Measurements from ENCODE around the gene ZNF785. TPM values are rescaled to one million over a fixed set of nuclear protein-coding genes. Genes with fewer than 3 reads are reported as not detected.

ZNF785 gene
- total and polyA plus RNA-seq, 2 of the 13 experiments (the other 11 are each of a cell fraction or from before 2014, with no cell fraction given): 0.01 TPM; not detected in 1

DNA sequence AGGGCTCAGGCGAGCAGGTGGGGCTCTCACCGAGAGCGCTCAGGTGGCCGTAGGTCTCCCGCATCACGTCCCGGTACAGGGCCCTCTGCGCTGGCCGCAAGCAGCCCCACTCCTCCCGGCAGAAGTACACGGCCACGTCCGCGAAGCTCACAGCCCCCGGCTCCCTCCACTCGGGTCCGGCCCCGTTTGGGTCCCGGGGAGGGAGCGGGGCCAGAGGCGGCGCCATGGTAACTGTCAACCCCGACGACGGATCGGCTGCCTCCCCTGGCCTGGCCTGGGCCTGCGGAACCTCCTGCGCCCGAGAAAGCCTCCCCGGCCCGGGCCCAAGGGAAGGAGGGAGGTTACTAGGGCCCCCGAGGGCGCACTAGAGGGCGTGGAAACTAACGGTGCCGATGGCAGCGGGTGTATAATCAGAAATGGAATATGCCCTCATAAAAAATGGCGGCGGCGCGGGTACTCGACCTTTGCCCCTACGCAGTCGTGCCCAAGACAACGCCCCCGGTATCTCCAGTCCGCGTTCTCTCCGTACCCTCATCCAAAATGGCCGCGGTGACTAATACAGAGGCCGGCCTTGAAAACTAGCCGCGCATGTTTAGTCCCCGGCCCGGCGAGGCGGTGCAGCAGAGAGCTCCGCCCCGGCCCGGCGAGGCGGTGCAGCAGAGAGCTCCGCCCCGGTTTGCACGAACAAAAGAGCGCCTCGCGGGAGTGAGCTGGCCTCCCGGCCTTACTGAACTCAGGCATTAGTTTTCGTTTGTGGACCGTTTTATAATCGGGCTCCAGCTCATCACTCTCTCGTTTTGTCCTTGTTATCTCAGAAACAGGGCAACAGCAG lies 27.3 kb downstream of the ZNF785 start, which contains the start of gene ZNF764 (continued):
- TF ChIP-seq SIX4 (CRISPR knock-in tag; IDR thresholded peaks at IDR 0.05): no peak; the same call in 1 of the 2 replicates
- TF ChIP-seq, protein P1, sequence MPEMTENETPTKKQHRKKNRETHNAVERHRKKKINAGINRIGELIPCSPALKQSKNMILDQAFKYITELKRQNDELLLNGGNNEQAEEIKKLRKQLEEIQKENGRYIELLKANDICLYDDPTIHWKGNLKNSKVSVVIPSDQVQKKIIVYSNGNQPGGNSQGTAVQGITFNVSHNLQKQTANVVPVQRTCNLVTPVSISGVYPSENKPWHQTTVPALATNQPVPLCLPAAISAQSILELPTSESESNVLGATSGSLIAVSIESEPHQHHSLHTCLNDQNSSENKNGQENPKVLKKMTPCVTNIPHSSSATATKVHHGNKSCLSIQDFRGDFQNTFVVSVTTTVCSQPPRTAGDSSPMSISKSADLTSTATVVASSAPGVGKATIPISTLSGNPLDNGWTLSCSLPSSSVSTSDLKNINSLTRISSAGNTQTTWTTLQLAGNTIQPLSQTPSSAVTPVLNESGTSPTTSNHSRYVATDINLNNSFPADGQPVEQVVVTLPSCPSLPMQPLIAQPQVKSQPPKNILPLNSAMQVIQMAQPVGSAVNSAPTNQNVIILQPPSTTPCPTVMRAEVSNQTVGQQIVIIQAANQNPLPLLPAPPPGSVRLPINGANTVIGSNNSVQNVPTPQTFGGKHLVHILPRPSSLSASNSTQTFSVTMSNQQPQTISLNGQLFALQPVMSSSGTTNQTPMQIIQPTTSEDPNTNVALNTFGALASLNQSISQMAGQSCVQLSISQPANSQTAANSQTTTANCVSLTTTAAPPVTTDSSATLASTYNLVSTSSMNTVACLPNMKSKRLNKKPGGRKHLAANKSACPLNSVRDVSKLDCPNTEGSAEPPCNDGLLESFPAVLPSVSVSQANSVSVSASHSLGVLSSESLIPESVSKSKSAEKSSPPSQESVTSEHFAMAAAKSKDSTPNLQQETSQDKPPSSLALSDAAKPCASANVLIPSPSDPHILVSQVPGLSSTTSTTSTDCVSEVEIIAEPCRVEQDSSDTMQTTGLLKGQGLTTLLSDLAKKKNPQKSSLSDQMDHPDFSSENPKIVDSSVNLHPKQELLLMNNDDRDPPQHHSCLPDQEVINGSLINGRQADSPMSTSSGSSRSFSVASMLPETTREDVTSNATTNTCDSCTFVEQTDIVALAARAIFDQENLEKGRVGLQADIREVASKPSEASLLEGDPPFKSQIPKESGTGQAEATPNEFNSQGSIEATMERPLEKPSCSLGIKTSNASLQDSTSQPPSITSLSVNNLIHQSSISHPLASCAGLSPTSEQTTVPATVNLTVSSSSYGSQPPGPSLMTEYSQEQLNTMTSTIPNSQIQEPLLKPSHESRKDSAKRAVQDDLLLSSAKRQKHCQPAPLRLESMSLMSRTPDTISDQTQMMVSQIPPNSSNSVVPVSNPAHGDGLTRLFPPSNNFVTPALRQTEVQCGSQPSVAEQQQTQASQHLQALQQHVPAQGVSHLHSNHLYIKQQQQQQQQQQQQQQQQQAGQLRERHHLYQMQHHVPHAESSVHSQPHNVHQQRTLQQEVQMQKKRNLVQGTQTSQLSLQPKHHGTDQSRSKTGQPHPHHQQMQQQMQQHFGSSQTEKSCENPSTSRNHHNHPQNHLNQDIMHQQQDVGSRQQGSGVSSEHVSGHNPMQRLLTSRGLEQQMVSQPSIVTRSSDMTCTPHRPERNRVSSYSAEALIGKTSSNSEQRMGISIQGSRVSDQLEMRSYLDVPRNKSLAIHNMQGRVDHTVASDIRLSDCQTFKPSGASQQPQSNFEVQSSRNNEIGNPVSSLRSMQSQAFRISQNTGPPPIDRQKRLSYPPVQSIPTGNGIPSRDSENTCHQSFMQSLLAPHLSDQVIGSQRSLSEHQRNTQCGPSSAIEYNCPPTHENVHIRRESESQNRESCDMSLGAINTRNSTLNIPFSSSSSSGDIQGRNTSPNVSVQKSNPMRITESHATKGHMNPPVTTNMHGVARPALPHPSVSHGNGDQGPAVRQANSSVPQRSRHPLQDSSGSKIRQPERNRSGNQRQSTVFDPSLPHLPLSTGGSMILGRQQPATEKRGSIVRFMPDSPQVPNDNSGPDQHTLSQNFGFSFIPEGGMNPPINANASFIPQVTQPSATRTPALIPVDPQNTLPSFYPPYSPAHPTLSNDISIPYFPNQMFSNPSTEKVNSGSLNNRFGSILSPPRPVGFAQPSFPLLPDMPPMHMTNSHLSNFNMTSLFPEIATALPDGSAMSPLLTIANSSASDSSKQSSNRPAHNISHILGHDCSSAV (CRISPR knock-in tag; IDR thresholded peaks at IDR 0.05; ENCODE audit: borderline replicate concordance): peak; percentile 60; the same call in 1 of the 2 replicates
- TF ChIP-seq TSC22D2 (CRISPR knock-in tag; IDR thresholded peaks at IDR 0.05; ENCODE audit: borderline replicate concordance): no peak
- TF ChIP-seq ZNF687 (CRISPR knock-in tag; IDR thresholded peaks at IDR 0.05): peak; percentile 90
- no peak for TF ChIP-seq ATM (IDR thresholded peaks at IDR 0.05; ENCODE audit: borderline replicate concordance)
- TF ChIP-seq GMEB2 (CRISPR knock-in tag; IDR thresholded peaks at IDR 0.05; ENCODE audit: low read depth): peak; percentile 97
- TF ChIP-seq SP4 (CRISPR knock-in tag; IDR thresholded peaks at IDR 0.05): peak; percentile 95
- peak; percentile 16; the same call in 1 of the 2 replicates for TF ChIP-seq SNAPC2 (CRISPR knock-in tag; IDR thresholded peaks at IDR 0.05)
- TF ChIP-seq ZNF432 (CRISPR knock-in tag; IDR thresholded peaks at IDR 0.05; ENCODE audit: borderline replicate concordance): no peak
- peak; percentile 79 for TF ChIP-seq NCOR1 (IDR thresholded peaks at IDR 0.05; ENCODE audit: borderline replicate concordance, low read length)
- peak; percentile 73; the same call in 1 of the 2 replicates for TF ChIP-seq SALL2 (CRISPR knock-in tag; IDR thresholded peaks at IDR 0.05)
- 0 out of 2 replicates have a peak, but pooled peaks have one; percentile 36 for TF ChIP-seq MAZ (IDR thresholded peaks at IDR 0.05; ENCODE audit: borderline replicate concordance, low read depth, low read length)
- TF ChIP-seq MAZ (CRISPR knock-in tag; IDR thresholded peaks at IDR 0.05; ENCODE audit: low read depth): peak; percentile 69
